Stimulated activated CD4-positive, alpha-beta T cell treated with anti-CD3 and anti-CD28 coated beads, Interleukin-15, amount 100 ng/mL, for 1 hour (primary cell): ENCODE results near the gene MYCN.

Source experiments
- DNase-seq, 2 donors: peaks; one replicate each; pipeline ENCODE4 v3.0.0-alpha.2; 2020; ENCODE audit warnings: low read depth in 1 of 2, low spot score in 1 of 2

MYCN gene

DNA sequence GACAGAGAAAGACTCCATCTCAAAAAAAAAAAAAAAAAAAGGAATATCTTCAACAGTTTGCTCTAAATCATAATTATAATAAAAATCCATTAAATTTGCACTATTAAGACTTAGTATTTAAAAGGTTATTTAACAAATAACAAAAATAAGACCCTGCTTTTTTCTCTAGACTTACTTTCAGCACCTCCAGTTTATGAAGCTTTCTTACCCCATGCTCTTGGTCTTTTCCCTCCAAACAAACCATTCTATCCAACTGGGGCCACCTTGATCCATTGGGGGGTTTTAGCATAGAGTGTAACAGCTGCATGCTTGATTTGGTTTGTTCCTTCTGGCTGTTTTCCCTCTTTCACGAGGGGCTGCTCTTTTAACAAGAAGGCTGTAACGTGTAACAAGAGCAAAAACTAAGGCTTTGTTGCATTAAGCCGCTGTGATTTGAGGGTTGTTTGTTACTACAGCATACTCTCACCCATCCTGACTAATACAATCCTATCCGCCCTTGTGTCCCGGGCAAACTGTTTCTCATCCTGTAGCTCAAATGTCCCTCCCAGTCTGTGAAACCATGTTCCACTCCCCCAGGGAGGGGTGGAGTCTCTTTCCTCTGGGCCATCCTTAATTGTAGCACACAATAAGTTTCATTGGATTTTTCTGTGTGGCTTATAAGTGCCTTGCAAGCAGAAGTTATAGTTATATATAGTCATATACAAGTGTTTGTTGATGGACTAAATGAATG, 9.6 kb upstream of the MYCN start:
- DNase-seq = no peak

- DNase-seq = no peak
Observed at GRCh38 chr2:15931319-15931890, 8.9 kb upstream of the MYCN start.

DNA sequence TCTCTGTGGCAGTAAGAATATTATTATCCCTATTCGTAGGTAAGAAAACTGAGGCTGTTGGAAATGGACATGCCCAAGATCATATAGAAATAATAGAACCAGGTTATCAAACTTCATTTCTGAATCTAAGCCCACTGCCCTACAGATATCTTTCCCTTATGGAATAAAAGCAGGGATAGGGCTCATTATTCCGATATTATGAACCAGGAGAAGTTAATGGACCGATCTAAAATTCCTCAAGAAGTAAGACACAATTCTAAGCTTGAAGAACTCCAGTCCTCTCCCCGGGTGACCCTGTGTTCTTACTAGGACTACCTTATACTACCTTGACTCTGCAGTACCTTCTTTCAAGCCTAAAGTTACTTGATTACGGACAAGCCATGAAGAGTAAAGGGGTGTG, 8.4 kb upstream of the MYCN start:
- DNase-seq = no peak

DNA sequence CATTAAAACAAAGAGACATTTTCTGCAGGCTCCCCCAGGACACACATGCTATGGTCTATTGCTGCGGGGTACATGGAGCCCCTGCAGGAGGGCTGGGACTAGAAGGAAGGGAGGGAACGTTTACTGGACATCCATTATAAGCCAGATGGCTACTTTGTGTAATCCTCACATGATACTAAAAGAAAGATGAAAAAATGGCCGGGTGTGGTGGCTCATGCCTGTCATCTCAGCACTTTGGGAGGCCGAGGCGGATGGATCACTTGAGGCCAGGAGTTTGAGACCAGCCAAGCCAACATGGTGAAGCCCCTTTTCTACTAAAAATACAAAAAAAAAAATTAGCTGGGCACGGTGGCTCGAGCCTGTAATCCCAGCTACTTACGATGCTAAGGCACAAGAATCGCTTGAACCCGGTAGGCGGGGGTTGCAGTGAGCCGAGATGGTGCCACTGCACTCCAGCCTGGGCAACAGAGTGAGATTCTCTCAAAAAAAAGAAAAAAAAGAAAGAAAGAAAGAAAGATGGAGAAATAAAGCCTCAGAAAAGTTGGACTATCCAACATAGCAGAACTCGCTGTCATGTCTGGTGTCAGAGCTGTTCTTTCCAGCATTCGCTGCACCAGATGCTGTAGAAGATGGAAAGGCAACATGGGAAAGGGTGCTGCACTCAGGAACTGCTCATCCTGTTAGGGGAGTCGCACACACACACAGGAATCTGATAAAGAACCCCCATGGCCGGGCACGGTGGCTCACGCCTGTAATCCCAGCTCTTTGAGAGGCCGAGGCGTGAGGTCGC, 7.8 kb upstream of the MYCN start:
- DNase-seq = no peak

- DNase-seq = no peak
Observed at GRCh38 chr2:15933184-15933845, 7.0 kb upstream of the MYCN start.

GRCh38 chr2:15934291-15934945, 5.9 kb upstream of the MYCN start:
- no peak for DNase-seq

DNA sequence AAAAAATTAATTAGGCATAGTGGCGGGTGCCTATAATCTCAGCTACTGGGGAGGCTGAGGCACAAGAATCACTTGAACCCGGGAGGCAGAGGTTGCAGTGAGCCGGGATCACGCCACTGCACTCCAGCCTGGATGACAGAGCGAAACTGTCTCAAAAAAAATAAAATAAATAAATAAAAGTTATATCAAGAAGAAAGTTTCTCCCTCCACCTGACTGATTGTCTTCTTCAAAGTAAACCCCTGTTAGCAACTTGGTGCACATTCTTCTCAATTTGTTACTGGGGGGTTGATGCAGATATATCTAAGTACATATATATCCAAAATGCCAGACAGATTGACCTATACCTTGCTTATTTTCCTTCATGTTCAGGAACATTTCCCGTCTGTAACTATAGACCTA, 5.2 kb upstream of the MYCN start:
- no peak for DNase-seq

DNA sequence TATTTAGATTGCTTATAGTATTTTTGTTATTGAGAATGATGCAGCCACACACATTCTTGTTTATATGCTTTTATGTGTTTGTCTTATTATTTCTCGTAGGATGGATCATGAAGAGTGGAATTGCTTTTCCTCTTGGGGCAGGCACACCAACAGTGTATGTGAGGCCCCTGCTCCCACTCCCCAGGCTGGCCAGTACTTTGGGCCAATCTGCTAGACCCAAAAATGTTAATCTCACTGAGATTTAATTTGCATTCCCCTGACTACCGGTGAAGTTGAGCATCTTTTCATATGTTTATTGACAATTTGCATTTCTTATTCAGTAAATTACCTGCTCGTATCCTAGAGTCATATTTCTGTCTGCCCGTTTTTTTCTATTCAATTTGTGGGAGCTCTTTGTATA, 4.7 kb upstream of the MYCN start:
- no peak for DNase-seq

GRCh38 chr2:15936277-15937104, 3.9 kb upstream of the MYCN start:
- no peak for DNase-seq

GRCh38 chr2:15937105-15937881, 3.1 kb upstream of the MYCN start:
- no peak for DNase-seq

DNA sequence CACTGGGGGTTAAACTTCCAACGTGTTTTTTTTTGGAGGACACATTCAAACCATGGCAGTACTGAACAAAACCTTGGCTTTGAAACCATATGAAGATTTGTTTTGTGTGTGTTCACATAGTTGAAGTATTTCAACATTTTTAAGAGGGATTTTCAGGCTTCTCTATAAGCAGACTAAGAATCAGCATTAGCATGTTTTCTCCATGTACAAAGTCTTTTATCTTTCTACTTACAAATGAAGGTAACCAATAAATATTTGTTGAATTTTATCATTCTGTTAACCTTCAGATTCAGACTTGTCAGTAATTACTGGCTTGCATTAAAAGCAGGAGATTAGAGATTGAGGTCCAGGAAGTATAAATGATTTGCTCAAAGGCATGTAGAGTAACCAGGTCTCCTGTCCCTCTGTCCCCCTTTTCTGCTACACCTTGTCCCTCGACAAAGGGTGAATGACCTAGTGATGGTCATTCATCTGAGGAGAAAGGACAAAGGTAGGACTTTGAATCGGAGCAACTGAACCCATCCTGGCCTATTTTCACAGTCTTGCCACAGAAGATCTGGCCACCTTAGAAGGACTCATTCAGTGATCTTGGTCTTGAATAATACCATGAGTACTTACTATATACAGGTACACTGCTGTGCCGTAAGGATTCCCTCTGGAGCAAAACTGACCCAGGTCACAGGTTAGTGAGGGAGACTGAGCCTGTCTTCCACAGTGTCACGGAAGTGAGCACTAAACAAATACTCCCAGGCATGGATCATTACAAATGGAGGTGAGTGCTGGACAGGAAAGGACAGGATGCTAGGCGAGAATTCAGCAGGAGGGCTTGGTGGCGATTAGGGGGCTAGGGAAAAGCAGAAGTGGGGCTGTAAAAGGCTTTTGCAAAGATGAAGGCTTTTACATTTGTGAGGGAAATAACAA, 2.2 kb upstream of the MYCN start:
- DNase-seq = no peak

DNA sequence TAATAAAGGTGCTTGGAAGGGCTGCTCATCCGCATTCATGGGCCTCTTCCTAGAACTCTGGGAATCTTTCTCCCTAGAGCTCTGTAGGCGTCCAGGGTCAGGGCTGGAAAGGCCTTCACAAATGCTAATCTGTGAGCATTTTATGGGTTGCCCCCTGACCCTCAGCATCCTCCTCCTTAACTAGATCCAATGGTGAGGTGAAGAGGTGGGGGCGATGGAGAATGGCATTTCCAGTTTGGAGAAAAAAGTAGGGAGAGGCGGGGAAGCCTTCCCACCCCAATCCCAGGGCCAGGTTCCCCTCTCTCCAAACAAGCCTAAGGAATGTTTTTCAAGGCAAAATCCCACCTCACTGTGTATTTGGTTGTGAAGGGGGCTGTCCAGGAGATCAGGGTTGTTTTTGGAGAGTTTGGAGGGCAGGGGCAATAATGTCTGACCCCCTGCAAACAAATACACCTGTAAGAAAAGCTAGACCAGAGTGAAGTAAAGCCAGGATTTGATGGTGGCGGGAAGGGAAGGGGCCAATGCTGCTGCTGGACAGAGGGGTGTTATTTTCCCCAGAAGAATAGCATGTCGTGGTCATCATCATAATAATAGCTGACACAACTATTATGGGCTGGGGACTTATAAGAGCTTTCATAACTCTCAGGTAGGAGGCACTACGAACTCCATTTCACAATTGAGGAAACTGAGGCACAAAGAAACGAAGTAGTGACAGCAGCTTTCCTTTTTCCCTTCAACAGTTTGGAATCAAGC, 1.4 kb upstream of the MYCN start:
- DNase-seq = no peak

GRCh38 chr2:15939556-15939853, 845 bp upstream of the MYCN start:
- no peak for DNase-seq

GRCh38 chr2:15940661-15941480, 521 bp downstream of the MYCN start:
- no peak for DNase-seq

- no peak for DNase-seq
Observed at GRCh38 chr2:15941481-15941850, 1.1 kb downstream of the MYCN start.

DNA sequence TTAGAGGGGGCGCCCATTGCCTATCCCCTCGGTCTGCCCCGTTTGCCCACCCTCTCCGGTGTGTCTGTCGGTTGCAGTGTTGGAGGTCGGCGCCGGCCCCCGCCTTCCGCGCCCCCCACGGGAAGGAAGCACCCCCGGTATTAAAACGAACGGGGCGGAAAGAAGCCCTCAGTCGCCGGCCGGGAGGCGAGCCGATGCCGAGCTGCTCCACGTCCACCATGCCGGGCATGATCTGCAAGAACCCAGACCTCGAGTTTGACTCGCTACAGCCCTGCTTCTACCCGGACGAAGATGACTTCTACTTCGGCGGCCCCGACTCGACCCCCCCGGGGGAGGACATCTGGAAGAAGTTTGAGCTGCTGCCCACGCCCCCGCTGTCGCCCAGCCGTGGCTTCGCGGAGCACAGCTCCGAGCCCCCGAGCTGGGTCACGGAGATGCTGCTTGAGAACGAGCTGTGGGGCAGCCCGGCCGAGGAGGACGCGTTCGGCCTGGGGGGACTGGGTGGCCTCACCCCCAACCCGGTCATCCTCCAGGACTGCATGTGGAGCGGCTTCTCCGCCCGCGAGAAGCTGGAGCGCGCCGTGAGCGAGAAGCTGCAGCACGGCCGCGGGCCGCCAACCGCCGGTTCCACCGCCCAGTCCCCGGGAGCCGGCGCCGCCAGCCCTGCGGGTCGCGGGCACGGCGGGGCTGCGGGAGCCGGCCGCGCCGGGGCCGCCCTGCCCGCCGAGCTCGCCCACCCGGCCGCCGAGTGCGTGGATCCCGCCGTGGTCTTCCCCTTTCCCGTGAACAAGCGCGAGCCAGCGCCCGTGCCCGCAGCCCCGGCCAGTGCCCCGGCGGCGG, 1.7 kb downstream of the MYCN start:
- no peak for DNase-seq
